Right atrium auricular region (tissue), 2 donors: ENCODE results near the gene PRDM16. TPM values are rescaled to one million over a fixed set of nuclear protein-coding genes. Genes with fewer than 3 reads are reported as not detected.

Experiments
- DNase-seq: peaks from one replicate; pipeline ENCODE4 v3.0.0-alpha.2; 2019; ENCODE audit warnings: low spot score
- H3K27ac ChIP-seq, 2 donors: fragments of 200-600 bp; sonication (generic); 1 replicate in 1 of 2; 2 replicates in 1 of 2; pipeline ENCODE4 v1.5.1; 2016 to 2019
- H3K27me3 ChIP-seq, 2 donors: fragments of 200-600 bp; sonication (generic); one replicate each; pipeline versions ENCODE4 v1.5.1 to v1.6.0; 2017 to 2019
- H3K36me3 ChIP-seq: fragments of 200-600 bp; sonication (generic); one replicate; pipeline ENCODE4 v1.5.1; 2016
- H3K4me1 ChIP-seq, 2 donors: fragments of 200-600 bp; sonication (generic); one replicate each; pipeline versions ENCODE4 v1.5.1 to v1.6.0; 2017 to 2019
- H3K4me3 ChIP-seq, 2 donors: fragments of 200-600 bp; sonication (generic); 1 replicate in 1 of 2; 2 replicates in 1 of 2; pipeline ENCODE4 v1.5.1; 2017 to 2019; ENCODE audit warnings: mild to moderate bottlenecking in 1 of 2, moderate library complexity in 1 of 2
- H3K9me3 ChIP-seq, 2 donors: fragments of 200-600 bp; sonication (generic); one replicate each; pipeline ENCODE4 v1.5.1; 2019
- CTCF ChIP-seq, 2 donors: fragments of 200-600 bp; sonication (generic); IDR thresholded peaks; one replicate each; pipeline ENCODE4 v1.5.1; 2019; ENCODE audit warnings: antibody characterized with exemption in 2 of 2
- total RNA-seq, 2 donors: library from RNA; depleted of rRNA; stranded (reverse); fragments of >200 nt; gene quantifications; one replicate each; pipeline ENCODE4 v1.1.0, GENCODE V29; 2016

The PRDM16 gene
- total RNA-seq, 2 donors from 2014 or later: 0.22 to 3.3 TPM

GRCh38 chr1:3152143-3152542, 83.1 kb downstream of the PRDM16 start:
- H3K27ac ChIP-seq: no peak overlapping the region
- H3K27me3 ChIP-seq: no peaks in the 10 kb centered on the region
- DNase-seq: no peak
- no peaks in the 10 kb centered on the region for H3K36me3 ChIP-seq
- no peaks in the 10 kb centered on the region for H3K4me1 ChIP-seq
- no peaks in the 10 kb centered on the region for H3K9me3 ChIP-seq
- TF ChIP-seq CTCF (IDR thresholded peaks at IDR 0.05): no peak
- H3K4me3 ChIP-seq: no peak overlapping the region

GRCh38 chr1:3153197-3153596, 84.2 kb downstream of the PRDM16 start:
- H3K27me3 ChIP-seq: no peaks in the 10 kb centered on the region

GRCh38 chr1:3153902-3154795, 85.1 kb downstream of the PRDM16 start:
- Histone ChIP-seq H3K9me3 (no peaks in the 10 kb centered on the region), H3K4me3 (no peak overlapping the region), H3K27ac (no peak overlapping the region), H3K4me1 (no peaks in the 10 kb centered on the region), H3K36me3 (no peaks in the 10 kb centered on the region), H3K27me3 (no peaks in the 10 kb centered on the region)
- DNase-seq: no peak
- no peak for TF ChIP-seq CTCF (IDR thresholded peaks at IDR 0.05)

More at GRCh38 chr1:3153197-3153596, 84.2 kb downstream of the PRDM16 start:
- no peaks in the 10 kb centered on the region for H3K9me3 ChIP-seq
- TF ChIP-seq CTCF (IDR thresholded peaks at IDR 0.05): no peak
- DNase-seq: no peak
- no peaks in the 10 kb centered on the region for H3K4me1 ChIP-seq
- H3K4me3 ChIP-seq: no peak overlapping the region
- no peaks in the 10 kb centered on the region for H3K36me3 ChIP-seq
- no peak overlapping the region for H3K27ac ChIP-seq

GRCh38 chr1:3155056-3155925, 86.3 kb downstream of the PRDM16 start:
- Histone ChIP-seq H3K9me3 (no peaks in the 10 kb centered on the region), H3K4me3 (no peak overlapping the region), H3K27ac (no peak overlapping the region), H3K27me3 (no peaks in the 10 kb centered on the region), H3K36me3 (no peaks in the 10 kb centered on the region), H3K4me1 (no peaks in the 10 kb centered on the region)
- DNase-seq: no peak
- TF ChIP-seq CTCF (IDR thresholded peaks at IDR 0.05): no peak

GRCh38 chr1:3155926-3156220, 86.9 kb downstream of the PRDM16 start:
- H3K9me3 ChIP-seq: no peaks in the 10 kb centered on the region
- H3K27ac ChIP-seq: no peak overlapping the region
- no peak for DNase-seq
- no peaks in the 10 kb centered on the region for H3K4me1 ChIP-seq
- no peak for TF ChIP-seq CTCF (IDR thresholded peaks at IDR 0.05)
- no peak overlapping the region for H3K4me3 ChIP-seq
- H3K36me3 ChIP-seq: no peaks in the 10 kb centered on the region
- H3K27me3 ChIP-seq: no peaks in the 10 kb centered on the region
